GM18858 (cell line): Measurements from ENCODE around the gene TEKT1.
"Not testable (repeated sequence)": the region's sequence is repeated elsewhere in the genome, so short reads cannot be mapped to it uniquely, and the experiment has no call there.

Experiments
- ATAC-seq: cut with Tn5 transposase; IDR thresholded peaks from one replicate; pipeline ENCODE4 v1.9.1; 2021; ENCODE audit not compliant: unreplicated experiment

TEKT1 gene

DNA sequence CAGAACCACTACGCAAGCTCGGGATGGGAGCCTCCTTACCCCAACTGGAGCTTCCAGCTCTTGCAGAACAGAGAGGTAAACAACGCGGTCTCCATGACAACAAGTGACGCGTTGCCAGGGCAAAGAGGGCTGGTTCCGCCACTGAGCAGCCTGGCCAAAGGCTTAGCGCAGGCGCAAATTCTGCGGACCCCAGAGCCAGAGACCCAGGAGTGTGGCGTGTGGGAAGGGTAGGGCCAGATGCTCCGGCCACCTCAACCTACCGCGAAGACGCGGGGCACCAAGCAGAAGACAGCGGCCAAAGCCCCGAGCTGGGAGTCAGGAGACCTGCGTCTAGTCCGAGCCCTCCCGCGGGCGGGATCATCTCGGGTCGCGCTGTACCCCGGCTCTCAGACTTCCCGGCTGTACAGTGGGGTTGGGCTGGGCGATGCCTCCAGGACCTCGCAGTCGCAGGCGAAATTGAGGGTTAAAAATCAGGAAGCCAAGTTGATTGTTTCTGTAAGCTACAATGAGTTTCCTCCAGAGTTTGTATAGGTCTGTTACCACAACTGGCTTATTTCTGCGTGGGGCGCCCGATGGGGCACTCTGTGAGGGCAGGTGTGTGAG lies at the start of gene TEKT1:
TEKT1 (minus strand) TSS at position 69 of the 603 bp plus-strand sequence. CDS start 1,353 bp downstream, outside the sequence.
- no peak for ATAC-seq

DNA sequence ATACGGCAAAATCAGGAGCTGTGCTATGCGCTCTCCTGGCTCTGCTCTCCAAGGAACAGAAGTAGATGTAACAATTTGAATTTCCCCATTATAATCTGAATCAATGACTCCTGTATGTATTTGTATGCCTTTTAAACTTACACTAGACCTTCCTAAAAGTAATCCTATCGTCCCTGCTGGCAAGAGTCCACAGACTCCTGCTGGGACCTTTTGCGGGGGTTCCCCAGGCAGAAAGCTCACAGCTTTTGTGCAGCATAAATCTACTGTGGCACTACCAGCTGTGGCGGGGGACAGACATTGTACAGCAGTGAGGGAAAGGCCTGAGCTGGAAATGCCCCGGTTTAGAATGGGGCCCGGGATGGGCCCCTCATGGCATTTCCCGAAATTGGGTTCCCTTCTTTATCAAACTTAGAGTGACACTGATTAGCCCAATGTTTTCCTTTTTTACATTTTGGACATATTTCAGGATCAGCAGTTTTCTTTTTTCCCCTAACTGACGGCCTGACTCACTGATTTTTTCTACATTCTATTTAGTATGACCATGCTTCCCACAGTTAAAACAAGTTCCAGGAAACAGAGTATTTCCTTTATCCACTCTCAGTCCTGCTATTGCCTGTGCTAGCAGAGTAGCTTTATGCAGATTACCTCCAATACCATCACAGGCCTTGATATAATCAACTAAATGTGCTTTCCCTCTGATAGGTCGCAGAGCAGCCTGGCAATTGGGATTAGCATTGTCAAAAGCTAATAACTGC lies 47.9 kb upstream of the TEKT1 start:
- not testable (repeated sequence) for ATAC-seq

DNA sequence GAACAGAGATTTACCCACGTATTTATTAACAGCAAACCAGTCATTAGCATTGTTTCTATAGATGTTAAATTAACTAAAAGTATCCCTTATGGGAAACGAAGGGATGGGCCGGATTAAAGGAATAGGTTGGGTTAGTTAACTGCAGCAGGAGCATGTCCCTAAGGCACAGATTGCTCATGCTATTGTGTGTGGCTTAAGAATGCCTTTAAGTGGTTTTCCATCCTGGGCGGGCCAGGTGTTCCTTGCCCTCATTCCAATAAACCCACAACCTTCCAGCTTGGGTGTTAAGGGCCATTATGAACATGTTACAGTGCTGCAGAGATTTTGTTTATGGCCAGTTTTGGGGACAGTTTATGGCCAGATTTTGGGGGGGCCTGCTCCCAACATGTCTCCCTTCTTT lies 43.7 kb upstream of the TEKT1 start:
- not testable (repeated sequence) for ATAC-seq

DNA sequence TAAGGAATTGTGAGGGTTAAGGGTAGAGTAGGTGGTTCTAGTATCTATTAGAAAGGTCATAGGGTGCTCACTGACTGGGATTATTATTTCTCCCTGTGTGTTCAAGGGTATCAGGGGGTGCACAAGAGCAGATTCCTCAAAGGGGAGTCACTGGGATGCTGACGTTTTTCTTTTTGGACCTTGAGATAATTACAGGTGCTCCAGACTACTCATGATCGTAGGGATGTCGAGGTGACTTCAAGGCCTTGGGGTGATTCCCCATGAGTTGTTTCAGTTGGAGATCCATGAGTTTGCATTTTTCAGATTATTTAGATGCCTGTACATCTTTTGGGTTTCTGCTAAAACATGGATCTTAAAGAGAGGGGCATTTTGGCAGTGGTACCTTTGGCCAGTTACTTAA lies 41.4 kb upstream of the TEKT1 start:
- ATAC-seq, result no peak

DNA sequence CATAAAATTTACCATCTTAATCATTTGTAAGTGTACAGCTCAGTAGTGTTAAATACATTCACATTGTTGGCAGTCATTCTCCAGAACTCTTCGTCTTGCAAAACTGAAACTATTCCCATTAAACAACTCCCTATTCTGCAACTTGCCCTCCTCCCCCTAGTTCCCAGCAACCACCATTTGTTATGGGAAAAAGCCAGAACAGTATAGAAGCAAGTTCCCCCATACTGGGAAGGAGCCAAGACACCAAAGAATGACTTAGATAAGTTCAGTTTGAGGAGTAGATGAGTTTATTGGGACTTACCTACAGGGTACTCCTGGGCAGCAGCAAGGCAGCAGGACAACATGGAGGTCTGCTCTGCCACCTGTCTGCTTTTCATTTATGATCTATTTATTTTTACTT lies 39.3 kb upstream of the TEKT1 start:
- ATAC-seq, result no peak

DNA sequence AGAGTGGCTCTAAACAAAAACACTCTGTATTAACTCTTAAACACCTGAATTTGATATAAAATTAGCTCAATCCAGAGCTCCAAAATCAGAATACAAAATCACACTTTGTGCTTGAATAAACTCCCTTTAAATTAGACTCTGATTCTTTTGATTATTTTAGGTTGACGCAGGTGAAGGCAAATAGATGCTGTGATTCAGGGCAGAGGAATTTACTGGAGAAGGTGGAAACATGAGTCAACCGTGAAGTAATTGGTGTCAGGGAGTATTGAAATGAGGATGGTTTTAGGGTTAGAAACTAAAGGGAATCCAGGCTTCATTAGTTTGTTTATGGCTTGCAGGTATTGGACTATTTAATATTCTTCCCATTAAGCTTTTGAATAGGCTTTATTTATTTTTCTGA lies 37.1 kb upstream of the TEKT1 start:
- no peak for ATAC-seq

DNA sequence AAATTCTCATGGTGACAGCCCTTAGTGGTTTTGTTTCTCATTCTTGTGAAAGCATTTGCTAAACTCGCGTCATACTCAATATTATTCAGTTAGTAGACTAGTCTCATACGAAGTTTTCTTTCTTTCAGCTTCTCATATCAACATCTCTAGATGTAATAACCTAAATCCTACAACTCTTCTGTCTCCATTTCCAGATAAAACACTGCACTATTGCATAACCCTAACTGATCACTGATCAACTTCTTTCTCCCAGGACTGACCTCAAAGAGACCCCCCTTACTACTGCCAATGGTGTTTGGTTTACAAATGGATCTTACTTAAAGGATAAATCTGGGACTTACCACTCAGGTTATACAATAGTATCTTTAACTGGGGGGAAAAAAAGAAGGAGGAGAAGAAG lies 36.3 kb upstream of the TEKT1 start:
- no peak for ATAC-seq

DNA sequence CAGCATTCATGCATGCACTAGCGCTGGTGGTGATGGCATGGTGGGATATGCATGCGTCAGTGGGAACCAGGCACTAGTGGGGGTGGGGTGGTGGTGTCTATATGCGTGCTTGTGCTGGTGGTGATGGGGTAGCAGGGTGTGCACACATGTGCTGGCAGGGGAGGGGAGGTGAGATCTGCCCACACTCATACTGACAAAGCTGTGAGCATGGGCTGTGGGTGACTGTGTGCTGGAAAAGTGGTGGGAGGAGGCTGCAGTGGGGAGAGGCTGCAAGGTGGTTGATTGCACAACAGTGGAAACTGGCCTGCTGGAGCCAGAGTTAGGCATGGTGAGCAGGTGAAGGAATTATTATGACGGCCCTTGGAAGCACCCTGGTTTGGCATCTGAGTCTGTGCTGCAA lies 31.3 kb upstream of the TEKT1 start:
- ATAC-seq, result no peak

DNA sequence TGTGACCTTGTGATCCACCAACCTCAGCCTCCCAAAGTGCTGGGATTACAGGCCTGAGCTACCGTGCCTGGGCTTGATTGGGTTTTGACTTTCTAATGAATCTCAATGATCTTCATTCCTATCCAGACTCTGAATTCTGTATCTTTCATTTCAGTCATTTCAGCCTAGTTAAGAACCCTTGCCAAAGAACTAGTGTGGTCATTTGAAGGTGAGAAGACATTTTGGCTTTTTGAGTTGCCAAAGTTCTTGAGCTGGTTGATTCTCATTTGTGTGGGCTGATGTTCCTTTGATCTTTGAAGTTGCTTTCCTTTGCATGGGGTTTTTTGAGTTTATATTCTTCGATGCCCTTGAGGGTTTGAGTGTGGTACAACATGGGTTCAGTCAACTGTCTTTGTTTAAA lies 30.6 kb upstream of the TEKT1 start:
- no peak for ATAC-seq

DNA sequence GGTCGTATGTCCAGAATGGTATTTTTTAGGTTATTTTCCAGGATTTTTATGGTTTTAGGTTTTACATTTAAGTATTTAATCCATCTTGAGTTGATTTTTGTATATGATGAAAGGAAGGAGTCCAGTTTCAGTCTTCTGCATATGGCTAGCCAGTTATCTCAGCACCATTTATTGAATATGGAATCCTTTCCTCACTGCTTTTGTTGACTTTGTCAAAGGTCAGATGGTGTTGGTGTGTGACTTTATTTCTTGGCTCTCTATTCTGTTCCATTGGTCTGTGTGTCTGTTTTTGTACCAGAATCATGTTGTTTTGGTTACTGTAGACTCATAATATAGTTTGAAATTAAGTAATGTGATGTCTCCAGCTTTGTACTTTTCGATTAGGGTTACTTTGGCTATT lies 26.4 kb upstream of the TEKT1 start:
- ATAC-seq, result no peak

DNA sequence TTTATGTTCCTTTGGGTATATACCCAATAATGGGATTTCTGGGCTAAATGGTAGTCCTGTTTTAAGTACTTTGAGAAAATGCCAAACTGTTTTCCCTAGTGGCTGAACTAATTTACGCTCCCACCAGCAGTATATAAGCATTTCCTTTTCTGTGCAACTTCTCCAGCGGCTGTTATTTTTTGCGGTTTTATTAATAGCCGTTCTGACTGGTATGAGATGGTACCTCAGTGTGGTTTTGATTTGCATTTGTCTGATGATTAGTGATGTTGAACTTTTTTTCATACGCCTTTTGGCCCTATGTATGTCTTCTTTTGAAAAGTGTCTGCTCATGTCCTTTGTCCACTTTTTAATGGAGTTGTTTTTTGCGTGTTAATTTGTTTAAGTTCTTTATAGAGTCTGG lies 25.8 kb upstream of the TEKT1 start:
- ATAC-seq, result no peak

DNA sequence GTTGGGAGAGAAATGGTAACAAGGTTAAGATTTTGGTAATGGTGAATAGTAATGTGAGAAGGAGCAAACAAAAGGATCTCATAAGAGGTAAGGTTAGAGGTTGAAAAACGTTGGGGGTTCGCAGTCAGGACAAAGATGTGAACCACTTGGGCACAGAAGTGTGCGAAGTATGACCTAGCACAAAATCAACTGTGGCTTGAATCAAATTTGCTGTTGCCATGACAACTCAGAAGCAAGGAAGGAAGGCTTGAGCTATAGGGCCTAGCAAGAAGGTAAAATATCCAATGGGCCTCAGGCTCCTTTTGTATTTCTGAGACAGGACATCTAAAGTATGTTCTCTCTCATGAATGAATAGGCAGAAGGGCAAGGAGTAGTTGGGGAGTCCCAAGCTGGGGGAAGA lies 24.5 kb upstream of the TEKT1 start:
- no peak for ATAC-seq

DNA sequence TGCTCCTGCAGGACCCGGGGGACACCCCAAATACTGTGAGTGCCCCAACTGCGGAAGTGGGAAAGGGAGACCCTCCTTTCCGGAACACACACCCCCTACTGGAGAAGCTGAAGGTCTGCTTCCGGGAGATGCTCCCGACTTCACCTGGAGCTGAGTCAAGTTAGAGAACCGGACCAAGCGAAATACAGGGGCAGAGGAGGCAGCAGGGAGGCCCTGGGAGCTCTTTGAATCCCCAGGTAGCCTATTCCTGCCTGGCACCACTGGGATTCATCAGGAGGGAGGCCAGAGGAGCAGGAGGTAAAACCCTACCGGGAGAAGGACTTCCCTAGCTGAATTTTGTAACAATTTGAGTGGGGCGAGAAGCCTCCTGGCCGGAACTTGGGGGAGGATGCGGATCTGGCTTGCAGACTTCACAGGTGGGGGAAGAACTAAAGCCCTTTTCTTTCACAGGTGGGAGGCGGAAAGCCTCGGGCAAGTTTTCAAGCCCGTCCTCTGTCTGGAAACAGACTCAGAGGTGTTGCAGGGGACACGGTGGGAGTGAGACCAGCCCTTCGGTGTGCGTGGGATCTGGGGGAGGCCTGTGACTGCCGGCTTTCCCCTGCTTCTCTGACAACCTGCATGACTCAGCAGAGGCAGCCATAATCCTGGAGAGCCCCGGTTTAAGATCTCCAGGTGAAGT lies 22.4 kb upstream of the TEKT1 start:
- no peak for ATAC-seq

DNA sequence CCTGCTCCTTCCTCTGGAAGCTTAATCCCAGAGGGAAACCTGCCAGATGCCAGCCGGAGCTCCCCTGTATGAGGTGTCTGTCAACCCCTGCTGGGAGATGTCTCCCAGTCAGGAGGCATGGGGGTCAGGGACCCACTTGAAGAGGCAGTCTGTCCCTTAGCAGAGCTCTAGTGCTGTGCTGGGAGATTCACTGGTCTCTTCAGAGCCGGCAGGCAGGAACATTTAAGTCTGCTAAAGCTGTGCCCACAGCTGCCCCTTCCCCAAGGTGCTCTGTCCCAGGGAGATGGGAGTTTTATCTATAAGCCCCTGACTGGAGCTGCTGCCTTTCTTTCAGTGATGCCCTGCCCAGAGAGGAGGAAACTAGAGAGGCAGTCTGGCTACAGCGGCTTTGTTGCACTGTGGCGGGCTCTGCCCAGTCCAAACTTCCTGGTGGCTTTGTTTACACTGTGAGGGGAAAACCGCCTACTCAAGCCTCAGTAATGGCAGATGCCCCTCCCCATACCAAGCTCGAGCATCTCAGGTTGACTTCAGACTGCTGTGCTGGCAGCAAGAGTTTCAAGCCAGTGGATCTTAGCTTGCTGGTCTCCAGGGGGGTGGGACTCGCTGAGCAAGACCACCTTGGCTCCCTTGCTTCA lies 17.1 kb upstream of the TEKT1 start:
- not testable (repeated sequence) for ATAC-seq

DNA sequence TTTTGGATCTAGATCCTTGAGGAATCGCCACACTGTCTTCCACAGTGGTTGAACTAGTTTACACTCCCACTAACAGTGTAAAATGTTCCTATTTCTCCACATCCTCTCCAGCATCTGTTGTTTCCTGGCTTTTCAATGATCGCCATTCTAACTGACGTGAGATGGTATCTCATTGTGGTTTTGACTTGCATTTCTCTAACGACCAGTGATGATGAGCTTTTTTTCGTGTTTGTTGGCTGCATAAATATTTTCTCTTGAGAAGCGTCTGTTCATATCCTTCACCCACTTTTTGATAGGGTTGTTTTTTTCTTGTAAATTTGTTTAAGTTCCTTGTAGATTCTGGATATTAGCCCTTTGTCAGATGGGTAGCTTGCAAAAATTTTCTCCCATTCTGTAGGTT lies 14.6 kb upstream of the TEKT1 start:
- not testable (repeated sequence) for ATAC-seq

DNA sequence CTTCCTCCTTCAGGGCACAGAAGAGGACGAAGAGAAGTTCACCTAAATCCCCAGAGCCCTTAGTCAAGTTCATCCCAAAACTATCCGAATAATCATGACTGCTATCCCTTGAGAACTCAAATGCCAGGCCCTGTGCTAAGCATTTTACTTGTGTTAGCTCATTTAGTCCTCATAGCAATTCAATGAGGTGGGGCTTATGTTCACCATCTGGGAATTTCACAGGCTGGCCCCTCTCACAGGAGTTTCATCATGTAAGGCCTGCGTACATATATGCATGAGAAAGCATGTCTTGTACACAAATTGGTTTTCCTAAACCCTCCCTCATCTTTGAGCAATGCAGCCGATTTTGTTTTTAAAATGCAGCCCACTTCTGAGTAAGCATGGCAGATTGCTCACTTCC lies 12.9 kb upstream of the TEKT1 start:
- not testable (repeated sequence) for ATAC-seq

DNA sequence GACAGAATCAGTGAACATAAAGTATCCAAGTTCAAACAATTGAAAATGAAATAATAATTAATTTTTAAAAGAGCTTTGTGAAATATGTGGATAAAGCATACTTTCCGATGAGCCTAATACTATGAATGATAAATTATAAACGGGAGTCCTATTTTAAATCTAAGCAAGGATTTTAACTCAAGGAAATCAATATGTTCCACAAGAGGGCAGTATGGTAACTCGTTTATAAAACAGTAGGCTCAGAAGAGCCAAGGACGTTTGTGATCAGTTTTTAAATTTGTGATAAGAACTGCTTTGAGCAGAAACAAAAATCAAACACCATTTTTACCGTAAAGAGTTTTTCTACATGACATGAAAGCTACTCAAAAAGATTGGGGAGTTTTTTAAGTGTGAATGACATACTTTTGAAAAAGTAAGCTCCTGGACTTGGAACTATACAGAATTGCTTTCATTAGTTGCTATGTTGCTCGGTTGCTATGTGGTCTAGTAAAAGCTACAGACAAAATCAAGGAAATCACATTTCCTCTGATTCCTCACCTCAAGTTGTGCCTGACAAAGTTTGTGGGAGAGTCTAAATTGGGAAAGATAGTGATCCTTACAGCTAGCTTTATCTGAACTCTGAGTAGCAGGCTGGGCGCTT lies 11.8 kb upstream of the TEKT1 start:
- ATAC-seq, result no peak

DNA sequence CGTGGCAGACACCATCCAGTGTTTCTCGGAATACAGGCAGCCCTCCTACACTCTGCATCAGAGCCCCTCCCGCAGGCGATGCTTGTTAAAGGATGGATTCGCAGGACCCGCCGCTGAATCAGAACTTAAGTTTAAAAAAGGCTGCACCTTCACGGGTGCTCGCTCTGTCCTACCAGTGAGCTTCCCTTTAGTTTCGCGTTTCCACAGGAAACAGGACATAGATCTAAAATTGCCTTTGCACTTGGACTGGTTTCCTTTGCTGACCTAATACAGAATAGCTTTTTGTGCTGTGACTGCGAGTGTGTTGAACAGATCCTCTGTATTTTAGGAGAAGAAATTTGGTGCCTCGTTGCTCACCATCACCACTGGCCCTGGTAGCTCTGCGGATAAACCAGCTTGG lies 10.2 kb upstream of the TEKT1 start:
- ATAC-seq, result not testable (repeated sequence)

DNA sequence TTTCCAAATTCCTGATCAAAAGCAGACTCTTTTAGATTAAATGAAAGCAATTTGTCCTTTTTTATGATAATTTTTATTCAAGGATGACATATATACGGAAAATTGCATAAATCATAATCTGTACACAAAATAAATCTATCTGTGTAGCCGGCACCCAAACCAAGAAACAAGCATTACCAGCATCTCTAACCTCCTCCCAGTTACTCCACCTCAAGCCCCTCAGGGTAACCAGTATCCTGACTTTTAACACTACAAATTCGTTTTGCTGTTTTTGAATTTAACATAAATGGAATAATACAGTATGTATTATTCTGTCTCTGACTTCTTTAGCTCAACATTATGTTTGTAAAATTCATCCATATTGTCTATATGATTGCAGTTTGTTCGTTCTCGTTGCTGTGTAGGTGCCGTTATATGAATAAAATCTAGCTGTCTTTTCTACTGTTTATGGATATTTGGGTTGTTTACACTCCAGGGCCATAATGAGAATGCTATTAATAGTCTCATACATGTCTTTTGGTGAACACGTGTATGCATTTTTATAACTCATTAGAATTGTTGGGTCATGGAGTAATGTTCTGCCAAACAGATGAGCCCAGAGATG lies 1.0 kb downstream of the TEKT1 start:
- no peak for ATAC-seq

DNA sequence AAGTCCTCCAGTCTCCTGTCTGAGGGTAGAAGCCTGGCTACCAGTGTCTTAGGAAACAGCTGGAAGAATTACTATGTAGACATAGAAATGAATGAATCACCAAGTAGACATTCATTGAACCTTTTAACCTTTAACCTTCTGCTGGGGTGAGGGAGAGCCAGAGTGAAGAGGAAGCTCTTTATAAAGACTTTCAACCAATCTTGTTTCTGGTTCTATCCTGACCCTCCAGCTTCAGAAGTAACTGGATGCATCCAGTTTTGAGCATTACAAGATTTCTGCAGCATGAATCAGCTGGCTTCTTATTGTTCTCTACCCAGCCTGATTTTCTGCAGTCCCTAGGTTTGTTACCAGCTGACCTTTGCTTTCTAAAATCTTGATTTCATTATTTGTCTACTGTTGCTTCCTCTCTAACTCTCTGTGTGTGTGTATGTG lies 8.5 kb downstream of the TEKT1 start:
- no peak for ATAC-seq

DNA sequence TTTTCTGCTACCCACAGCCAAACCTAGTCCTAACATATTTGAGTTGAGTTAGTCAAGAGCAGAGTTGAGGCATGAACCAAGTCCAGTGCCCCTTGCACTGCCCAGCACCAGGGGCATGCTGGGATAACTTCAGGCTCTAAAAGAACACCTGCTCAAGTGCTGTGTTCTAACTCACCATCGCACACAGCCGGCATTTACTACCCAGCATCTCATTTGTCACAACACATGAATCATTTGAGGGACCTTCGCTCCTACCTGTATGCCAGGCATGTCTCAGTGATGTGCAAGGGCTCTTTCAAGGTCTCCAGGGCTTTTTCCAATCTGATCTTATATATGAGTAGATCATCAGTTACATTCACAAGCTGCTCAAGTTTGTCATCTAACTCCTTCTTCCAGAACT lies 12.6 kb downstream of the TEKT1 start:
- ATAC-seq, result no peak
